Measurements from ENCODE around the gene PTPRE.

GRCh38 chr10:128018236-128018635 lies 111.3 kb downstream of the PTPRE start:
- TF ChIP-seq CTCF (IDR thresholded peaks at IDR 0.05), result no peak
- no peak for TF ChIP-seq POLR2A (IDR thresholded peaks at IDR 0.05)
